RPMI7951 (cell line): ENCODE results near the gene APOBR. TPM values are rescaled to one million over a fixed set of nuclear protein-coding genes. Genes with fewer than 3 reads are reported as not detected.
"Not testable (repeated sequence)": the region's sequence is repeated elsewhere in the genome, so short reads cannot be mapped to it uniquely, and the experiment has no call there.

Experiments
- DNase-seq: peaks from one replicate; pipeline ENCODE4 v3.0.0-alpha.2; 2012; ENCODE audit warnings: low read depth
- total RNA-seq: library from RNA; depleted of rRNA; stranded (reverse); fragments of >200 nt; shearing (Covaris generic); gene quantifications from 2 replicates; pipeline ENCODE4 v1.2.3, GENCODE V29; 2014

APOBR gene
- total RNA-seq, 1 experiment from 2014 or later: not detected

GRCh38 chr16:28497861-28498599 is 3.6 kb downstream of the APOBR start:
- no peak for DNase-seq

DNA sequence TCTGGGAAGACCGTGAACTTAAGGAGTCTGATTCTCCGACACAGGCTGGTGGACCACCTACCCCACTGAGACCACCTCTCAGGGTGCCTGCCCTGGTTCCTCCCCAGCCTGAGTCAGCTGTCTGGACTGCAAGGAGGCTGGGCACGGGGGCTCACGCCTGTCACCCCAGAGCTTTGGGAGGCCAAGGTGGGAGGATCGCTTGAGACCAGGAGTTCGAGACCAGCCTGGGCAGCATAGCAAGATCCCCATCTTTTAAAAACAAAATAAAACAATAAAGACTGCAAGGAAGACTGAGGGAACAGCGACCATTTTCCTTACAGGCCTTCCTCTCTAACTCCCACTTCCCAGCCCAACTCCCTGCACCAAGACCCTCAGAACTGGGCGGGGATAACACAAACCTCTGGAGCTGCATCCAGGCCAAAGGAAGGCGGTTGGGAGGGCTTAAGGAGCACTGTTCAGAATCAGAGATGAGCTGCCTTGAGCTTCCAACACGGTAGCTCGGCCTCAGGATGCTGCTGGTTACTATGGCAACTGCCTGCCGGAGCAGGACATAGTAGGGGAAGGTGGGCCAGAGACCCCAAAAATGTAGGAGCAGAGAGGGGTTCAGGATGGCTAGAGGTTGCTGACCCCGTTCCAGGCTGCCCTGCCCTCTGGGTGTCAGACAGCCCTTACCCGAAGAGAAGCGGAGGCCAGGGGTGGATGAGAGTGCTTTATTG is 4.4 kb downstream of the APOBR start:
- DNase-seq: no peak

- no peak for DNase-seq
These were observed 5.4 kb downstream of the APOBR start for GRCh38 chr16:28499854-28500253.

DNA sequence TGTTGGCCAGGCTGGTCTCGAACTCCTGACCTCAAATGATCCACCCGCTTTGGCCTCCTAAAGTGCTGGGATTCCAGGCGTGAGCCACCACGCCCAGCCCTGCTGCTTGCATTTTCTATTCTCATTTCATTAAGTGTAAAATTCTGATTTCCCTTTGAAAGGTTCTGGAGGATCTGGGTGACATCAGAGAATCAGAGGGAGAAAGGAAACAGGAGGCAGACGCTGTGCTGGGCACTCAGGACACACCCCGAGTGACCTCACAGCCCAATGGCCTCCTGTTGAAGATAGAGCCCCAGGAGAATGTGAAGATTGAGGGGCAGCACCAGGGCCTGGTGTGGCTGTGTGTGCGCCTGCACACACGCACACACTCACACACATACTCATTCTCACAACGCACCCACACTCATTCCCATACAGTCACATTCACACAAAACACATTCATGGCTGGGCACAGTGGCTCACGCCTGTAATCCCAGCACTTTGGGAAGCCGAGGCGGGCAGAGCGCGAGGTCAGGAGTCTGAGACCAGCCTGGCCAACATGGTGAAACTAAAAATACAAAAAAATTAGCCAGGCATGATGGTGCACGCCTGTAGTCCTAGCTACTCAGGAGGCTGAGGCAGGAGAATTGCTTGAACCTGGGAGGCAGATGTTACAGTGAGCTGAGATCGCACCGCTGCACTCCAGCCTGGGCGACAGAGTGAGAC is 6.2 kb downstream of the APOBR start:
- DNase-seq: not testable (repeated sequence)

DNA sequence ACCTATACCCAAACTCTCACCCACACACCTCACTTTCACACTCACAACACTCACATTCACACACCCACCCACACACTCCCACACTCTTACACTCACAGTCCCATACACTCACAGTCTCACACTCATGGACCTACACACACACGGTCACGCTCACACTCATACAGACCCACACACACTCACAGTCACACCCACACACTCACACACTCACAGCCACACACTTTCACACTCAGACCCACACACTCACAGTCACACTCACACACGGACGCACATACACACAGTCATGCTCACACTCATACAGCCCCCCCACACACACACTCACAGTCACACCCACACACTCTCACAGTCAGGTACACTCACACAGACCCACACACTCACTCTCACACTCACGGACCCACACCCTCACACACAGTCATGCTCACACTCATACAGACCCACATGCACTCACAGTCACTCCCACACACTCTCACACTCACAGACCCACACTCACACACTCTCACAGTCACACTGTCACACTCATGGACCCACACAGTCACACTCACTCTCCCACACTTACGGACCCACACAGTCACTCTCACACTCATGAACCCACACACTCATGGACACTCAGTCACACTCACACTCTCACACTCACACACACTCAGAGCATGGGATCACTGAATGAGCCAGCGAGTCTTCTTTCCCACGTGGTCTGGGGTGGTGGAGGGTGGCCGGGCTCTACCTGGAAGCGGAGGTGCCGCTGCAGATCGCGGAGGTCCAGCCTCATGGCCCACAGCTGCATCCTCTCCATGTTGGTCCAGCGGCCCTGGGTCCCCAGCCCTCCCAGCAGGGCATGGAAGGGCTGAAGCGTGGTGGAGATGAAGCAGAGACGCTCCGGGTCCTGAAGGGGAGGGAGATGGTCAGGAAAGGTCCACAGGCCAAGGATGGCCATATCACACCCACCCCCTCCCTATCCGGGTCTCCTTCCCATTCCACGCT is 7.1 kb downstream of the APOBR start:
- no peak for DNase-seq

DNA sequence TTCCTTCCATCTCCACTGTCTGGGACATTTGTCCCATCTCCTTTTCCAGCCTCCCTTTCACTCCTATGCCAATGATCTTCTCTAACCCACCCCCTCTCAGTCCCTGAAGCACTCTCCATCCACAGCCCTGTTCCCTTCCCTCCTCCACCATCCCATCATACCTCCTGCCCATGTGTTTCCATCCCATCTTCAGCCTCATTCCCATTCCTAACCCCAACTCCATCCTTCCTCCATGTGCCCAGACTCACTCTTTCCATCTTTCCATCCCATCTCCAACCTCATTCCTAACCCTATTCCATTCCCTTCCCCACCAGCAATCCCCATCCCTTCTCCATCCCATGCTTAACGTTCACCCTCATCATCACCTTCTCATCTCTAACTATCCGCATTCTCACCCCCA is 7.8 kb downstream of the APOBR start:
- DNase-seq: no peak

GRCh38 chr16:28503470-28504259 is 9.2 kb downstream of the APOBR start:
- DNase-seq: no peak

- DNase-seq: no peak
These were observed 10.4 kb downstream of the APOBR start for GRCh38 chr16:28504707-28505404.

DNA sequence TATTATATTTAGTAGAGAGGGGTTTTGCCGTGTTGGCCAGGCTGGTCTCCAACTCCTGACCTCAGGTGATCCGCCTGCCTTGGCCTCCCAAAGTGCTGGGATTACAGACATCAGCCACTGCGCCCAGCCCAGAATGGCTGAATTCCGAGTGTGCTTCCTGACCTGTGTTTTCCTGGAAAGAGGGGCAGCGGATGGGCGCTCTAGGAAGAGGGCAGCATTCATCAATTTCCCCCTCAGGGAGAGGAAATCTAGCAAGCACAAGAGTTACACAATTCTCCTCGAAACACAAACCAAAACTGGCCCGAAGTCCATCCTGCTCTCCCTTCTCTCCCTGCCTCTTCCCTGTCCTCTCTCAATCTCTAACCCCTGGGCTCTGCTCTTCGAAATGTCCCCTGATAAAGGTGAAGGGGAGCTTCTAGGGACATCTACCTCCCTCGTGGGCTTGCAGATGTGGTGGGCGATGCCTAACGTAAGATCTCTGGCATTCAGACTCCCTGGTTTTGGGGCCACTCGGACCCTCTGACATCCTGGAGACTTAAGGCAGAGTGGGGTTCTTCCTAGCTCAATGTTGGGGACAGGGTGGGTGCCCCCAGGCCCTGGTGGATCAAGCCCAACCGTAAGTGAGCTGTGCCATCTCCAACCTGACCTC is 11.2 kb downstream of the APOBR start:
- DNase-seq: no peak

DNA sequence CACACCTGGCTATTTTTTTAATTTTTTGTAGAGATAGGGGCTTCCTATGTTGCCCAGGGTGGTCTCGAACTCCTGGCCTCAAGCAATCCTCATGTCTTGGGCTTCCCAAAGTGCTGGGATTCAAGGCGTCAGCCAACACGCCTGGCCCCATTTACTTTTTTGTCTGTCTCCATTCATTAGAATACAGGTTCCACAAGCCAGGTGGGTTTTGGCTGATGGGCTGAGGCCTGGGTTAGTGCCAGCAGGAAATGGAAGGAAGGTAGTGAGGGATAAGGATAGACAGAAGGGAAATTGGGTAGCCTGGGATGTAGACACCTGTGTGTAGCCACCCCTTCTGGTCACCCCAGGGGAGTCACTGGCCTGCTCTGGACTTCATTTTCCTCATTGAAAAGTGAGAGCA is 16.6 kb downstream of the APOBR start:
- DNase-seq: no peak

GRCh38 chr16:28511801-28512789 is 17.7 kb downstream of the APOBR start:
- no peak for DNase-seq

- DNase-seq: no peak
These were observed 19.2 kb downstream of the APOBR start for GRCh38 chr16:28513484-28514181.

GRCh38 chr16:28514246-28514645 is 19.8 kb downstream of the APOBR start:
- no peak for DNase-seq

GRCh38 chr16:28520672-28521071 is 26.2 kb downstream of the APOBR start:
- DNase-seq: no peak

GRCh38 chr16:28521436-28521835 is 27.0 kb downstream of the APOBR start:
- DNase-seq: no peak

GRCh38 chr16:28522792-28523191 is 28.3 kb downstream of the APOBR start:
- DNase-seq: no peak

DNA sequence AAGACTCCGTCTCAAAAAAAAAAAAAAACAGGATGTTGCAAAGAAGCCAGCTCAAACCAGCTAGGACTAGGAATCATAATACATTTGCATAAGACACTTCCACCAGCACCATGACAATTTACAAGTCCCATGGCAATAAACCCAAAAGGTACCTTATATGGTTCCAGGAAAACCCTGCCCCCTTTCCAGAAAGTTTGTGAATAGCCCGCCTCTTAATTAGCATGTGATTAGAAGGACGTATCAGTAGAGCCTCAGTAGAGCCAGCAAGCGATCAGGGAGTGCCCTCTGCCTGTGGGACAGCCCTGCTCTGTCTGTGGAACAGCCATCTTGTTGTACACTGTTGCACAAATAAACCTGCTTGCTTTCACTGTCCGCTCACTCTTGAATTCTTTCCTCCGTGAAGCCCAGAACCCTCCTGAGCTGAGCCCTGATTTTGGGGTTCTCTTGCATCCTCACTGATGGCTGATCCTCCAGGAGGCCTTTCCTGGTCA is 30.3 kb downstream of the APOBR start:
- DNase-seq: no peak
